Osteoblast (primary cell): Measurements from ENCODE around the gene CYB5D1. TPM values are rescaled to one million over a fixed set of nuclear protein-coding genes. Genes with fewer than 3 reads are reported as not detected.

ENCODE experiments used
- DNase-seq: peaks from one replicate; pipeline ENCODE4 v3.0.0; 2011; ENCODE audit warnings: low spot score, mixed read lengths; ENCODE audit not compliant: insufficient read length; ENCODE audit errors: missing footprints
- H2AFZ ChIP-seq: 2 replicates; pipeline ENCODE4 v1.6.0; 2011; ENCODE audit warnings: mild to moderate bottlenecking, low read length
- H3K27ac ChIP-seq: 2 replicates; pipeline ENCODE4 v1.5.1; 2011; ENCODE audit warnings: mild to moderate bottlenecking, low read depth, low read length, moderate library complexity
- H3K27me3 ChIP-seq: 2 replicates; pipeline ENCODE4 v1.6.0; 2012; ENCODE audit warnings: mild to moderate bottlenecking, control low read depth, inconsistent platforms, low read length, moderate library complexity; ENCODE audit not compliant: insufficient read depth
- H3K36me3 ChIP-seq: 2 replicates; pipeline ENCODE4 v1.5.1; 2011; ENCODE audit warnings: mild to moderate bottlenecking, low read length, control low read depth, moderate library complexity; ENCODE audit not compliant: insufficient read depth
- H3K4me1 ChIP-seq: 2 replicates; pipeline ENCODE4 v1.5.1; 2011; ENCODE audit warnings: mild to moderate bottlenecking, low read length, control low read depth, moderate library complexity; ENCODE audit not compliant: insufficient read depth
- H3K4me2 ChIP-seq: 2 replicates; pipeline ENCODE4 v1.6.0; 2011; ENCODE audit warnings: mild to moderate bottlenecking, low read length; ENCODE audit not compliant: insufficient read depth
- H3K4me3 ChIP-seq: fragments of 200-600 bp; sonication (generic); 3 replicates; pipeline ENCODE4 v1.5.1; 2012; ENCODE audit warnings: mild to moderate bottlenecking, low read length, inconsistent platforms; ENCODE audit not compliant: insufficient read depth
- H3K79me2 ChIP-seq: 2 replicates; pipeline ENCODE4 v1.6.0; 2012; ENCODE audit warnings: mild to moderate bottlenecking, low read length, control low read depth, inconsistent platforms; ENCODE audit not compliant: insufficient read depth
- H3K9me3 ChIP-seq: 2 replicates; pipeline ENCODE4 v1.5.1; 2011; ENCODE audit warnings: low read depth, low read length, control low read depth
- H4K20me1 ChIP-seq: 2 replicates; pipeline ENCODE4 v1.6.0; 2012; ENCODE audit warnings: mild to moderate bottlenecking, low read length, control low read depth; ENCODE audit not compliant: insufficient read depth
- total RNA-seq: library from RNA; depleted of rRNA; stranded (reverse); fragments of >200 nt; gene quantifications from 2 replicates; pipeline ENCODE4 v1.2.3, GENCODE V29; 2012
- TF ChIP-seq, protein P1 (sequence below): IDR thresholded peaks from 2 replicates; pipeline ENCODE4 v1.5.1; 2011; ENCODE audit warnings: mild to moderate bottlenecking, low read depth, low read length, moderate library complexity; ENCODE audit errors: extremely low read depth

CYB5D1 gene
- total RNA-seq, 1 donor = 10.5 TPM

DNA sequence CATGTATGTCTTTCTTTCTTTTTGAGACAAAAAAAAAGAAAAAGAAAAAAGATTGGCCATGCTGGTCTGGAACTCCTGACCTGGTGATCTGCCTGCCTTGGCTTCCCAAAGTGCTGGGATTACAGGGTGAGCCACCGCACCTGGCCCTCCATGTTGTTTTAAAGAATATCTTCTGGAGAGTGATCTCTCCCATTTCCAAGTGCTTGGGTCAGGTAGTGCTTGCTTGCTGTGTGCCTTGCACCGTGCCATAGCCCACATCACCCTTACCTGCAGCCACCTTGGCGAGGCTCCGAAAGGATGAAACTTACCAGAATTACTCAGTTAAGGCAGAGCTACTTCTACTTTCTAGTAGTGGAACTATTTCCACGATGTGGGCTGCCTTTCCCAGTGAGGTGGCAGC is 42.8 kb upstream of the CYB5D1 start:
- H3K4me2 ChIP-seq = no peak overlapping the region
- H3K4me3 ChIP-seq = no peak overlapping the region
- no peaks in the 10 kb centered on the region for H3K79me2 ChIP-seq
- no peaks in the 10 kb centered on the region for H3K9me3 ChIP-seq
- H3K27me3 ChIP-seq = peaks cover 10% of the 10 kb centered on the region
- H4K20me1 ChIP-seq = no peaks in the 10 kb centered on the region
- H3K36me3 ChIP-seq = no peaks in the 10 kb centered on the region
- no peak overlapping the region for H2AFZ ChIP-seq
- no peak overlapping the region for H3K27ac ChIP-seq
- TF ChIP-seq, protein P1, sequence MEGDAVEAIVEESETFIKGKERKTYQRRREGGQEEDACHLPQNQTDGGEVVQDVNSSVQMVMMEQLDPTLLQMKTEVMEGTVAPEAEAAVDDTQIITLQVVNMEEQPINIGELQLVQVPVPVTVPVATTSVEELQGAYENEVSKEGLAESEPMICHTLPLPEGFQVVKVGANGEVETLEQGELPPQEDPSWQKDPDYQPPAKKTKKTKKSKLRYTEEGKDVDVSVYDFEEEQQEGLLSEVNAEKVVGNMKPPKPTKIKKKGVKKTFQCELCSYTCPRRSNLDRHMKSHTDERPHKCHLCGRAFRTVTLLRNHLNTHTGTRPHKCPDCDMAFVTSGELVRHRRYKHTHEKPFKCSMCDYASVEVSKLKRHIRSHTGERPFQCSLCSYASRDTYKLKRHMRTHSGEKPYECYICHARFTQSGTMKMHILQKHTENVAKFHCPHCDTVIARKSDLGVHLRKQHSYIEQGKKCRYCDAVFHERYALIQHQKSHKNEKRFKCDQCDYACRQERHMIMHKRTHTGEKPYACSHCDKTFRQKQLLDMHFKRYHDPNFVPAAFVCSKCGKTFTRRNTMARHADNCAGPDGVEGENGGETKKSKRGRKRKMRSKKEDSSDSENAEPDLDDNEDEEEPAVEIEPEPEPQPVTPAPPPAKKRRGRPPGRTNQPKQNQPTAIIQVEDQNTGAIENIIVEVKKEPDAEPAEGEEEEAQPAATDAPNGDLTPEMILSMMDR = no peak
- H3K4me1 ChIP-seq = no peaks in the 10 kb centered on the region
- no peak for DNase-seq

DNA sequence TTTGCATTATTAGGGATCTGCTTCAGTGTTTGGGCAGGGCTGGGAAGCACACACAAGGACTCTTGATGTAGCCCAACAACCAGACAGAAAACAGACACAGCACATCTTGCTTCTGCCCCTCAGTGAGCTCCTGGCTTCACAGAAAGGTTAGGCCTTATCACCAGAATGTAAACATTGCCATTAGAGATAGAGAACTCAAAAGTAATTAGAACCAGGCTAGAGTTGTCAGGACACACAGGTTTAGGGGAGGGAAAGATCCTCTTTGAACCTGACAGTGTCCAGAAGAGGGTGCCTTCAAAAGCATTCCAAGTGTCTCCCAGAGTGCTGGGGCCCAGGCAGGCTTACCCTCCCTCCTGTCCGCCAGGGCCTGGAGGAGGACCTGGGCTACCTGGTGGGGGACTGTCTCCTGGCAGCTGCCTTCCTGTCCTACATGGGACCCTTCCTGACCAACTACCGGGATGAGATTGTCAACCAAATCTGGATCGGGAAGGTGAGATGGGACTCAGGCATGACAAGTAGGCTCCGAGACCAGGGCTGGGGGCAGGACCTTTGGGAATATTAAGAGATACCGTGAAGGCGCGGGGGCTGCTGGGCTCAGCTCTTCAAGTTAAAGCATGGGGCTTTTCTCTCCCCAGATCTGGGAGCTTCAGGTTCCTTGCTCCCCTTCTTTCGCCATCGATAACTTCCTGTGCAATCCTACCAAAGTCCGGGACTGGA is 40.7 kb upstream of the CYB5D1 start:
- Histone ChIP-seq H3K27me3 (peaks cover 10% of the 10 kb centered on the region), H3K27ac (no peak overlapping the region), H2AFZ (no peak overlapping the region), H4K20me1 (no peaks in the 10 kb centered on the region), H3K9me3 (no peaks in the 10 kb centered on the region), H3K4me1 (no peaks in the 10 kb centered on the region), H3K79me2 (no peaks in the 10 kb centered on the region), H3K4me3 (no peak overlapping the region), H3K36me3 (no peaks in the 10 kb centered on the region), H3K4me2 (no peak overlapping the region)
- no peak for DNase-seq
- TF ChIP-seq, protein P1 = no peak

DNA sequence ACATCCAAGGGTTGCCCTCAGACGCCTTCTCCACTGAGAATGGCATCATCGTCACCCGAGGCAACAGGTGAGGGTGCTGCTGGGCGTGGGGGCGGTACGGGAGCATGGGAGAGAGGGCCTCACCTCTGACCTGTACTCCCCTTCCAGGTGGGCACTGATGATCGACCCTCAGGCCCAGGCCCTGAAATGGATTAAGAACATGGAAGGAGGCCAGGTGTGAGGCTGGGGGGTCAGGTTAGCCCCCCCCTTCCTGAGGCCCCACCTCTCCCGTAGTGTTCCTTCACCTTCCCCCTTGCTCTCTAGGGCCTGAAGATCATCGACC is 40.2 kb upstream of the CYB5D1 start:
- TF ChIP-seq, protein P1 = no peak
- no peak overlapping the region for H2AFZ ChIP-seq
- H3K4me3 ChIP-seq = no peak overlapping the region
- H3K27me3 ChIP-seq = peaks cover 10% of the 10 kb centered on the region
- H4K20me1 ChIP-seq = no peaks in the 10 kb centered on the region
- H3K79me2 ChIP-seq = no peaks in the 10 kb centered on the region
- no peaks in the 10 kb centered on the region for H3K4me1 ChIP-seq
- no peak overlapping the region for H3K4me2 ChIP-seq
- H3K27ac ChIP-seq = no peak overlapping the region
- no peak for DNase-seq
- no peaks in the 10 kb centered on the region for H3K36me3 ChIP-seq
- no peaks in the 10 kb centered on the region for H3K9me3 ChIP-seq

DNA sequence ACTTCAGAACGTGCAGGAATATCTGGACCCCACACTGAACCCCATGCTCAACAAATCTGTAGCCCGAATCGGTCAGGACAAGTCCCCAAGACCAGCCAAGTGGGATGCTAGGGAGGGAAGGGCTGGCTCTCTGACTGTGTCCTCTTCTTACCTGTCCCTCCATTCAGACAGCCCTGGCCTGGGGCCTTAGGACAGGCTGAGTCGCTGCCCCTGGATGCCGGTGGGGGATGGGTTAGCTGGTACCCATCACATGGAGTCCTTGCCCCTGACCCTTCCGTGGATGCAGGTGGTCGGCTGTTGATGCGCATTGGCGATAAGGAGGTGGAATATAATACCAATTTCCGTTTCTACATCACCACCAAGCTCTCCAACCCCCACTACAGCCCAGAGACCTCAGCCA is 39.8 kb upstream of the CYB5D1 start:
- Histone ChIP-seq H3K4me3 (no peak overlapping the region), H3K27me3 (peaks cover 10% of the 10 kb centered on the region), H3K27ac (no peak overlapping the region), H4K20me1 (no peaks in the 10 kb centered on the region), H2AFZ (no peak overlapping the region), H3K36me3 (no peaks in the 10 kb centered on the region), H3K4me1 (no peaks in the 10 kb centered on the region), H3K9me3 (no peaks in the 10 kb centered on the region), H3K4me2 (no peak overlapping the region), H3K79me2 (no peaks in the 10 kb centered on the region)
- no peak for DNase-seq
- TF ChIP-seq, protein P1 = no peak
